ENCODE measurements around the gene INHBC. TPM values are rescaled to one million over a fixed set of nuclear protein-coding genes. Genes with fewer than 3 reads are reported as not detected.

INHBC gene
- total and polyA plus RNA-seq, 4 donors, result not detected

DNA sequence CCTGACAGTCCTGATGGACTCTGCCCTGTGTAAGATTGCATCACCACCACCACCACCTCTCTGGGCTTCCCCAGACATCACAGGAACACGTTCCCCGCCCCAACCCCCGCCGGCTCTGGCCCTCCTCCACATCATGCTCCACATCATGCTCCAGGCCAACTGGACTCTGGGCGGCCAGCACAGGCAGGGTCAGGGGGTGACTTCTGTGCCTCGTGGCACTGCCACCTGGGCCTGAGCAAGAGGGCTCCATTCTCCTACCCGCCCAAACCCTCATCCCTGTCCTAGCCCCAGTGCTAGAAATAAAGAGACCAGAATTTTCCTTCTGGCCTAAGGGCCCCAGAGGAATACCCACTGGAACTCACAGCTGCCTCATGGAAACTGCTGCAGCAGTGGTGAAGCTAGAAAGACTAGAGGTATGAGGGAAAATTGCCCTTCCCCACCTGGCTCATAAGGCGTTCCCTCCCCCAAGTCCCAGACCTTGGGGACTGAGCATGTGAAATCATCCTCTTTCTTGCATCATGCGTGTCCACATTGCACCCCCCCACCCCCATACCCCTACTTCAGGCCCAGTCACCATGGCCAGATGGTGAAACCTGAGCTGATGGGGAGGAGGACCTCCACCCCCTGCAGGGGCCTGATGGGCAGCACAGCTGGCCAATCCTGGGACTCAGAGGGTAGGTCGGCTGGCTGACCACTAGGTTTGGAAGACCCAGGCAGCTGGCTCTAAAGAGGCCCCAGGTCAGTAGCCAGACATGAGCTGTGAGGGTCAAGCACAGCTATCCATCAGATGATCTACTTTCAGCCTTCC, 20.2 kb downstream of the INHBC start, which contains the start of gene INHBE:
Gene INHBE (plus strand): TSS at position 742 of the 808 bp plus-strand sequence. CDS start 230 bp downstream, outside the sequence.
- peak in 1 of 2 donors; percentile 50 for DNase-seq
- no peaks in the 10 kb centered on the region for H3K27me3 ChIP-seq (ENCODE audit: control insufficient read depth in 1 of 2, insufficient read depth in 2 of 2, low read length in 1 of 2)
- no peaks in the 10 kb centered on the region for H3K4me1 ChIP-seq (ENCODE audit: control insufficient read depth in 1 of 2, insufficient read depth in 2 of 2, low read length in 2 of 2)
- ATAC-seq (ENCODE audit: low FRiP score), result no peak
- no peaks in the 10 kb centered on the region for H3K36me3 ChIP-seq (ENCODE audit: control insufficient read depth in 1 of 2, insufficient read depth in 2 of 2, low read length in 1 of 2)
- no peaks in the 10 kb centered on the region for H3K9me3 ChIP-seq (ENCODE audit: control insufficient read depth, low read length)
- 74 to 75% methylated on average over 10 of the region's 10 CpGs for WGBS, 2 donors
- no peak within 1 kb of the TSS for H3K4me3 ChIP-seq (ENCODE audit: low read length in 2 of 2)
- intact Hi-C loops (cut with DNase I), result loop anchor here (1.0 to 5.0 kb wide), 3 partner anchors 72 to 191 kb away; no protein-coding TSS in a partner anchor
- no peak within 1 kb of the TSS for H3K27ac ChIP-seq (ENCODE audit: low read depth in 1 of 2, low read length in 2 of 2)

DNA sequence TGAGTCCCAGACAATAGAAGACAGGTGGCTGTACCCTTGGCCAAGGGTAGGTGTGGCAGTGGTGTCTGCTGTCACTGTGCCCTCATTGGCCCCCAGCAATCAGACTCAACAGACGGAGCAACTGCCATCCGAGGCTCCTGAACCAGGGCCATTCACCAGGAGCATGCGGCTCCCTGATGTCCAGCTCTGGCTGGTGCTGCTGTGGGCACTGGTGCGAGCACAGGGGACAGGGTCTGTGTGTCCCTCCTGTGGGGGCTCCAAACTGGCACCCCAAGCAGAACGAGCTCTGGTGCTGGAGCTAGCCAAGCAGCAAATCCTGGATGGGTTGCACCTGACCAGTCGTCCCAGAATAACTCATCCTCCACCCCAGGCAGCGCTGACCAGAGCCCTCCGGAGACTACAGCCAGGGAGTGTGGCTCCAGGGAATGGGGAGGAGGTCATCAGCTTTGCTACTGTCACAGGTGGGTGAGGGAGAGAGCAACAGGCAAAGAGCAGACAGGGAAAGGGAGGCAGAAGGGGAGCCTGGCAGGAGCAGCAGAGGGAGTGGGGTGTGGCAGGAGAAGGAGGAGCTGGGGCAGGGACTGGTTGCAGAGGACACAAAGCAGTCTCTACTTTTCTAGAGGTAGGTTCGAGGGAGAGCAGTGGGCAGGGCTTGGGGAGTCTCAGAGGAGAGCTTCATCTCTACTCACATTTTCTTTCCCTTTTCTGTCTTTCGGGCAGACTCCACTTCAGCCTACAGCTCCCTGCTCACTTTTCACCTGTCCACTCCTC, 21.0 kb downstream of the INHBC start:
- intact Hi-C loops (cut with DNase I), result no loop called here
- H3K27me3 ChIP-seq (ENCODE audit: control insufficient read depth in 1 of 2, insufficient read depth in 2 of 2, low read length in 1 of 2), result no peaks in the 10 kb centered on the region
- no peak overlapping the region for H3K4me3 ChIP-seq (ENCODE audit: low read length in 2 of 2)
- no peaks in the 10 kb centered on the region for H3K36me3 ChIP-seq (ENCODE audit: control insufficient read depth in 1 of 2, insufficient read depth in 2 of 2, low read length in 1 of 2)
- no peak for ATAC-seq (ENCODE audit: low FRiP score)
- H3K27ac ChIP-seq (ENCODE audit: low read depth in 1 of 2, low read length in 2 of 2), result no peak overlapping the region
- no peaks in the 10 kb centered on the region for H3K4me1 ChIP-seq (ENCODE audit: control insufficient read depth in 1 of 2, insufficient read depth in 2 of 2, low read length in 2 of 2)
- no peaks in the 10 kb centered on the region for H3K9me3 ChIP-seq (ENCODE audit: control insufficient read depth, low read length)
- peak in 1 of 2 donors; percentile 39 for DNase-seq
- WGBS, 2 donors, result 52 to 61% methylated on average over 10 of the region's 10 CpGs

DNA sequence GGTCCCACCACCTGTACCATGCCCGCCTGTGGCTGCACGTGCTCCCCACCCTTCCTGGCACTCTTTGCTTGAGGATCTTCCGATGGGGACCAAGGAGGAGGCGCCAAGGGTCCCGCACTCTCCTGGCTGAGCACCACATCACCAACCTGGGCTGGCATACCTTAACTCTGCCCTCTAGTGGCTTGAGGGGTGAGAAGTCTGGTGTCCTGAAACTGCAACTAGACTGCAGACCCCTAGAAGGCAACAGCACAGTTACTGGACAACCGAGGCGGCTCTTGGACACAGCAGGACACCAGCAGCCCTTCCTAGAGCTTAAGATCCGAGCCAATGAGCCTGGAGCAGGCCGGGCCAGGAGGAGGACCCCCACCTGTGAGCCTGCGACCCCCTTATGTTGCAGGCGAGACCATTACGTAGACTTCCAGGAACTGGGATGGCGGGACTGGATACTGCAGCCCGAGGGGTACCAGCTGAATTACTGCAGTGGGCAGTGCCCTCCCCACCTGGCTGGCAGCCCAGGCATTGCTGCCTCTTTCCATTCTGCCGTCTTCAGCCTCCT, 21.6 kb downstream of the INHBC start:
- no peaks in the 10 kb centered on the region for H3K27me3 ChIP-seq (ENCODE audit: control insufficient read depth in 1 of 2, insufficient read depth in 2 of 2, low read length in 1 of 2)
- peak in 1 of 2 donors; percentile 54 for DNase-seq
- no peak for ATAC-seq (ENCODE audit: low FRiP score)
- WGBS, 2 donors, result 24 to 31% methylated on average over 15 of the region's 15 CpGs
- no peaks in the 10 kb centered on the region for H3K4me1 ChIP-seq (ENCODE audit: control insufficient read depth in 1 of 2, insufficient read depth in 2 of 2, low read length in 2 of 2)
- no peaks in the 10 kb centered on the region for H3K9me3 ChIP-seq (ENCODE audit: control insufficient read depth, low read length)
- intact Hi-C loops (cut with DNase I), result no loop called here
- no peaks in the 10 kb centered on the region for H3K36me3 ChIP-seq (ENCODE audit: control insufficient read depth in 1 of 2, insufficient read depth in 2 of 2, low read length in 1 of 2)
- no peak overlapping the region for H3K27ac ChIP-seq (ENCODE audit: low read depth in 1 of 2, low read length in 2 of 2)
- no peak overlapping the region for H3K4me3 ChIP-seq (ENCODE audit: low read length in 2 of 2)

DNA sequence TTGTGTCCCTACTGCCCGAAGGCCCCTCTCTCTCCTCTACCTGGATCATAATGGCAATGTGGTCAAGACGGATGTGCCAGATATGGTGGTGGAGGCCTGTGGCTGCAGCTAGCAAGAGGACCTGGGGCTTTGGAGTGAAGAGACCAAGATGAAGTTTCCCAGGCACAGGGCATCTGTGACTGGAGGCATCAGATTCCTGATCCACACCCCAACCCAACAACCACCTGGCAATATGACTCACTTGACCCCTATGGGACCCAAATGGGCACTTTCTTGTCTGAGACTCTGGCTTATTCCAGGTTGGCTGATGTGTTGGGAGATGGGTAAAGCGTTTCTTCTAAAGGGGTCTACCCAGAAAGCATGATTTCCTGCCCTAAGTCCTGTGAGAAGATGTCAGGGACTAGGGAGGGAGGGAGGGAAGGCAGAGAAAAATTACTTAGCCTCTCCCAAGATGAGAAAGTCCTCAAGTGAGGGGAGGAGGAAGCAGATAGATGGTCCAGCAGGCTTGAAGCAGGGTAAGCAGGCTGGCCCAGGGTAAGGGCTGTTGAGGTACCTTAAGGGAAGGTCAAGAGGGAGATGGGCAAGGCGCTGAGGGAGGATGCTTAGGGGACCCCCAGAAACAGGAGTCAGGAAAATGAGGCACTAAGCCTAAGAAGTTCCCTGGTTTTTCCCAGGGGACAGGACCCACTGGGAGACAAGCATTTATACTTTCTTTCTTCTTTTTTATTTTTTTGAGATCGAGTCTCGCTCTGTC, 22.3 kb downstream of the INHBC start:
- Histone ChIP-seq H3K27me3 (ENCODE audit: control insufficient read depth in 1 of 2, insufficient read depth in 2 of 2, low read length in 1 of 2) (no peaks in the 10 kb centered on the region), H3K27ac (ENCODE audit: low read depth in 1 of 2, low read length in 2 of 2) (no peak overlapping the region), H3K9me3 (ENCODE audit: control insufficient read depth, low read length) (no peaks in the 10 kb centered on the region), H3K36me3 (ENCODE audit: control insufficient read depth in 1 of 2, insufficient read depth in 2 of 2, low read length in 1 of 2) (no peaks in the 10 kb centered on the region), H3K4me1 (ENCODE audit: control insufficient read depth in 1 of 2, insufficient read depth in 2 of 2, low read length in 2 of 2) (no peaks in the 10 kb centered on the region), H3K4me3 (ENCODE audit: low read length in 2 of 2) (no peak overlapping the region)
- DNase-seq, result no peak
- ATAC-seq (ENCODE audit: low FRiP score), result no peak
- WGBS, 2 donors, result 67 to 77% methylated on average over 6 of the region's 6 CpGs
- intact Hi-C loops (cut with DNase I), result no loop called here

DNA sequence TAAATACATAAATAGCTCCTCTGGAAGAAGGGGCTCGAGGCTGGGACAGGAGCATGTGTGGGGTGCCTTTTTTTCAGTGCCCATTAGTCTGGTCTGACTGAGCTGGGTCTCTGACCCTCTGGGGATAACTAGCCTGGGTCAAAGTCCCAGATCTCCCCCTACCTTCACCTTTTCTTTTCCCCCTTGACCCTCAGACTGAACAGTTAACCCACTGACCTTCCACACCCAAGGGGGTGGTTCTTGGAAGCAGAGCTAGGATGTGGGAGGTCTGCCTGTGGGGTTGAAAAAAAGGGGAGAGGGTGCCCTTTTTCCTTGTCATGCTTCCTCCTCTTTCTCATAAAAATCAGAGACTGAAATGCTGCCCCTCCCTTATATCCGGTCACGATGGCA, 24.1 kb downstream of the INHBC start:
- Histone ChIP-seq H3K27ac (ENCODE audit: low read depth in 1 of 2, low read length in 2 of 2) (no peak overlapping the region), H3K4me1 (ENCODE audit: control insufficient read depth in 1 of 2, insufficient read depth in 2 of 2, low read length in 2 of 2) (no peaks in the 10 kb centered on the region), H3K36me3 (ENCODE audit: control insufficient read depth in 1 of 2, insufficient read depth in 2 of 2, low read length in 1 of 2) (no peaks in the 10 kb centered on the region), H3K27me3 (ENCODE audit: control insufficient read depth in 1 of 2, insufficient read depth in 2 of 2, low read length in 1 of 2) (no peaks in the 10 kb centered on the region), H3K9me3 (ENCODE audit: control insufficient read depth, low read length) (no peaks in the 10 kb centered on the region), H3K4me3 (ENCODE audit: low read length in 2 of 2) (no peak overlapping the region)
- 28 to 29% methylated on average over 3 of the region's 3 CpGs for WGBS, 2 donors
- DNase-seq (no peak), ATAC-seq (ENCODE audit: low FRiP score) (no peak)
- intact Hi-C loops (cut with DNase I), result no loop called here

DNA sequence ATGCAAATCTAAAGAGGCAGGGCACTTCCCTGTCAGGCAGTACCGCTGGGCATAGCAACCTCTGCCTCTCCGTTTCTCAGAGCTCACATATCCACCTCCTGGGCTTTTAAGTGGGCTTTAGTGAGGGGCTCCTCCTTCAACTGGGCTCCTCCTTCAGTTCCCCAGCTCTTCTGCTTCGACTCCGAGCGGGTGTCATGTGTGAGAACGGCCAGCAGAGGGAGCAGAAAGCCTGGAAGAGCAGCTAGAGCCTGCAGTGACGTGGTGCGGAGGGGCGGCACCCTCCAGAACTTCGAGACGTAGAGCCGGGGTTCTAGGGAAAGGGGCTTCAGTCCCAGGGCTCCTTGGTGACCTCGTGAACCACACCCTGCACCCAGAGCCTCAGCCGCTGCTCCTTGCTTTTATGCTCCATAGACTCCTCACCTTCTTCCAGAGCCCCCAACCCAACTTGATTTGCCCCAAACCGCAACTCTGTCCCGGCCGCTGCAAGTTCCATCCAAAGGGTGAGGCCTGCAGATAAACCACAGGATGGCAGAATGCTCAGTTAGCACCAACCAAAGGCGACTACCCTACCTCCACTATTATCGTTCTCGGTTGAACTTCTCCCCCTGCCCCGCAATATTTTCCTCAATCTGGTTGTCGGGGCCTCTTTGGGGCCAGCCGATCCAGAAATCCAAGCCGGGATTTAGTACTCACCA, 24.6 kb downstream of the INHBC start:
- ATAC-seq (ENCODE audit: low FRiP score) (peak; percentile 89), DNase-seq (peak; percentile 97 to 98)
- WGBS, 2 donors, result 0 to 1% methylated on average over 24 of the region's 24 CpGs
- H3K36me3 ChIP-seq (ENCODE audit: control insufficient read depth in 1 of 2, insufficient read depth in 2 of 2, low read length in 1 of 2), result no peaks in the 10 kb centered on the region
- no peaks in the 10 kb centered on the region for H3K9me3 ChIP-seq (ENCODE audit: control insufficient read depth, low read length)
- intact Hi-C loops (cut with DNase I), result no loop called here
- H3K27ac ChIP-seq (ENCODE audit: low read depth in 1 of 2, low read length in 2 of 2), result peak overlapping the region in 1 of 2 donors; percentile 43
- H3K4me1 ChIP-seq (ENCODE audit: control insufficient read depth in 1 of 2, insufficient read depth in 2 of 2, low read length in 2 of 2), result no peaks in the 10 kb centered on the region
- no peaks in the 10 kb centered on the region for H3K27me3 ChIP-seq (ENCODE audit: control insufficient read depth in 1 of 2, insufficient read depth in 2 of 2, low read length in 1 of 2)
- H3K4me3 ChIP-seq (ENCODE audit: low read length in 2 of 2), result peak overlapping the region; percentile 67 to 70

DNA sequence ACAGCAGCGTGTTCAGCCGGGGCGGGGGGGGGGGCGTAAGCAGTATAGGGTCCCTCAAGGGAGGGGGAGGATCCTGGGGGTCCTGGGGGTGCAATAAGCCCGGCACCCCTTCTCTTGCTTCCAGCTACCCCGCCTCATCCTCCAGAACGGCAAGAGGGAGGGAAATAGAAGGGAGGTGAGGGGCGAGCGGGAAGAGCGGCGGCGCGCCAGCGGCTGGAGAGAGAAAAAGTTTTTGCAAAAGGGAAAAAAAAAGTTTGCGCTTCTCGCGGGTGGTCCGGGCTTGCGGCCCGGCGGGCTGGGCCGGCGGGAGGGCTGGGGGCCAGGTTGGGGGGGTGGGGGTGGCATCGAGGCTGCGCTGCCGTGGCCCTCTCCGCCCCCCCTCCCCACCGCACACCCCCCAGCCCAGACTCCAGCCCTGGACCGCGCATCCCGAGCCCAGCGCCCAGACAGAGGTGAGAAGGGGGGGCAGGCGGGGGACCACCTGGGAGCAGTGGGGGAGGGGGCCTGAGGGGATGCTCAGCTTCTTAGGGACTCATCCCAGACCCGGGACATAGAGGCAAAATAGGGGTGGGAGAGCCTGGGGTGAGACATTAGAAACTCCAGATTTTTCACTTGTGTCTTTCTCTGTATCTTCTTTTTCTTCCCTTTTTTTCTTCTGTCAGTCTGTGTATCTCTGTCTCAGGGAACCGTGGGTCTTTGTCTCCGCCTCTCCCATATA, 25.3 kb downstream of the INHBC start, which contains the start of gene GLI1:
Gene GLI1 (plus strand): TSS at position 36 of the 718 bp plus-strand sequence. CDS start 3,907 bp downstream, outside the sequence.
- Histone ChIP-seq H3K27me3 (ENCODE audit: control insufficient read depth in 1 of 2, insufficient read depth in 2 of 2, low read length in 1 of 2) (no peaks in the 10 kb centered on the region), H3K36me3 (ENCODE audit: control insufficient read depth in 1 of 2, insufficient read depth in 2 of 2, low read length in 1 of 2) (no peaks in the 10 kb centered on the region), H3K4me1 (ENCODE audit: control insufficient read depth in 1 of 2, insufficient read depth in 2 of 2, low read length in 2 of 2) (no peaks in the 10 kb centered on the region), H3K9me3 (ENCODE audit: control insufficient read depth, low read length) (no peaks in the 10 kb centered on the region), H3K27ac (ENCODE audit: low read depth in 1 of 2, low read length in 2 of 2) (peak within 1 kb of the TSS in 1 of 2 donors; percentile 43), H3K4me3 (ENCODE audit: low read length in 2 of 2) (peak within 1 kb of the TSS; percentile 67 to 70)
- 1 to 2% methylated on average over 7 to 36 of the region's 36 CpGs for WGBS, 2 donors
- ATAC-seq (ENCODE audit: low FRiP score) (no peak), DNase-seq (no peak)
- intact Hi-C loops (cut with DNase I), result no loop called here
